OCI-LY7 (cell line): ENCODE results near the gene SPRED2. TPM values are rescaled to one million over a fixed set of nuclear protein-coding genes. Genes with fewer than 3 reads are reported as not detected.
"Not testable (repeated sequence)": the region's sequence is repeated elsewhere in the genome, so short reads cannot be mapped to it uniquely, and the experiment has no call there.

ENCODE experiments used
- BruUV-seq: library from RNA; stranded (reverse); fragments of 400-500 nt; replicated peaks from 2 replicates; lab custom pipeline; 2021; lab: Mats Ljungman, UMichigan
- CTCF ChIA-PET: fragments of 300-600 bp; sonication (Branson Sonifier 250); formaldehyde crosslinking; loops from one replicate; lab custom pipeline; 2022; ENCODE audit warnings: antibody characterized with exemption; ENCODE audit not compliant: unreplicated experiment; lab: Charles Lee
- POLR2A ChIA-PET: fragments of 300-600 bp; sonication (Branson Sonifier 250); formaldehyde crosslinking; loops from one replicate; lab custom pipeline; 2022; ENCODE audit warnings: antibody characterized with exemption; lab: Charles Lee
- DNase-seq: peaks from one replicate; pipeline ENCODE4 v3.0.0-alpha.2; 2015; ENCODE audit warnings: low spot score
- H2AFZ ChIP-seq: fragments of 200-600 bp; sonication (generic), shearing (Covaris generic); 2 replicates; pipeline ENCODE4 v1.6.1; 2014; ENCODE audit warnings: mild to moderate bottlenecking, antibody characterized with exemption, low read length, moderate library complexity
- H3K27ac ChIP-seq: fragments of 200-600 bp; sonication (generic); 2 replicates; pipeline ENCODE4 v1.5.1; 2014; ENCODE audit warnings: mixed run types, low read depth, mild to moderate bottlenecking, moderate library complexity, low read length, inconsistent platforms; ENCODE audit not compliant: poor library complexity, severe bottlenecking
- H3K36me3 ChIP-seq: fragments of 200-600 bp; sonication (generic); 2 replicates; pipeline ENCODE4 v1.6.1; 2014; ENCODE audit warnings: mild to moderate bottlenecking, antibody characterized with exemption, low read length, moderate library complexity, mixed read lengths; ENCODE audit not compliant: insufficient read depth
- H3K4me1 ChIP-seq: fragments of 200-600 bp; sonication (generic); 2 replicates; pipeline ENCODE4 v1.5.1; 2014; ENCODE audit warnings: mild to moderate bottlenecking, low read length; ENCODE audit not compliant: insufficient read depth, poor library complexity, severe bottlenecking
- H3K4me2 ChIP-seq: fragments of 200-600 bp; sonication (generic); 2 replicates; pipeline ENCODE4 v1.6.1; 2014; ENCODE audit warnings: mild to moderate bottlenecking, low read length
- H3K4me3 ChIP-seq: fragments of 200-600 bp; sonication (generic); 2 replicates; pipeline ENCODE4 v1.5.1; 2014; ENCODE audit warnings: mild to moderate bottlenecking, low read depth, low read length; ENCODE audit not compliant: poor library complexity, severe bottlenecking
- H3K79me2 ChIP-seq: fragments of 200-600 bp; sonication (generic); 2 replicates; pipeline ENCODE4 v1.6.1; 2016; ENCODE audit warnings: low read depth, mild to moderate bottlenecking, low read length, moderate library complexity, mixed read lengths; ENCODE audit not compliant: insufficient read depth
- H3K9me2 ChIP-seq: fragments of 200-600 bp; sonication (generic); 2 replicates; pipeline ENCODE4 v1.6.1; 2016; ENCODE audit warnings: mild to moderate bottlenecking, low read length, mixed read lengths; ENCODE audit not compliant: insufficient read depth
- H3K9me3 ChIP-seq: fragments of 200-600 bp; sonication (generic); 2 replicates; pipeline ENCODE4 v1.6.1; 2014; ENCODE audit warnings: mild to moderate bottlenecking, mixed run types, low read length, mixed read lengths
- H4K20me1 ChIP-seq: fragments of 200-600 bp; sonication (generic); 2 replicates; pipeline ENCODE4 v1.6.1; 2014; ENCODE audit warnings: mild to moderate bottlenecking, antibody characterized with exemption, low read length, moderate library complexity, mixed read lengths; ENCODE audit not compliant: insufficient read depth
- CTCF ChIP-seq: fragments of 200-600 bp; sonication (generic); conservative IDR thresholded peaks from 2 replicates; pipeline ENCODE4 v1.5.1; 2014; ENCODE audit warnings: mild to moderate bottlenecking, antibody characterized with exemption, low read length, moderate library complexity, mixed read lengths
- EZH2phosphoT487 ChIP-seq: fragments of 200-600 bp; sonication (generic); IDR thresholded peaks from 2 replicates; pipeline ENCODE4 v1.6.1; 2018; ENCODE audit warnings: low read depth, borderline replicate concordance, mild to moderate bottlenecking, mixed run types, antibody characterized with exemption, low read length, moderate library complexity, mixed read lengths
- intact Hi-C: fragments of 100-400 bp; cut with micrococcal nuclease; formaldehyde crosslinking; loops from one replicate; pipeline ENCODE4 v1.10.0; 2022; ENCODE audit not compliant: unreplicated experiment
- total RNA-seq, 2 experiments: library from RNA; depleted of rRNA in 1 of 2; stranded (reverse); fragments of >200 nt in 1 of 2; shearing (Covaris generic) in 1 of 2; gene quantifications; 2 replicates each; pipeline ENCODE4 v1.2.3, GENCODE V29; 2014 to 2022

Gene SPRED2
- total RNA-seq, 2 experiments from 2014 or later, result 8.0 to 49.1 TPM

DNA sequence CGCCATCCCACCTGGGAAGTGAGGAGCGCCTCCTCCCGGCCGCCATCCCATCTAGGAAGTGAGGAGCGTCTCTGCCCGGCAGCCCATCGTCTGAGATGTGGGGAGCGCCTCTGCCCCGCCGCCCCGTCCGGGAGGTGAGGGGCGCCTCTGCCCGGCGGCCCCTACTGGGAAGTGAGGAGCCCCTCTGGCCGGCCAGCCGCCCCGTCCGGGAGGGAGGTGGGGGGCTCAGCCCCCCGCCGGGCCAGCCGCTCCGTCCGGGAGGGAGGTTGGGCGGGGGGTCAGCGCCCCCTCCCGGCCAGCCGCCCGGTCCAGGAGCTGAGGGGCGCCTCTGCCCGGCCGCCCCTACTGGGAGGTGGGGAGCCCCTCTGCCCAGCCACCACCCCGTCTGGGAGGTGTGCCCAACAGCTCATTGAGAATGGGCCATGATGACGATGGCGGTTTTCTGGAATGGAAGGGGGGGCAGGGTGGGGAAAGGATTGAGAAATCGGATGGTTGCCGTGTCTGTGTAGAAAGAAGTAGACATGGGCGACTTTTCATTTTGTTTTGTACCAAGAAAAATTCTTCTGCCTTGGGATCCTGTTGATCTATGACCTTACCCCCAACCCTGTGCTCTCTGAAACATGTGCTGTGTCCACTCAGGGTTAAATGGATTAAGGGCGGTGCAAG, 93.4 kb downstream of the SPRED2 start:
- CTCF ChIA-PET, H3K4me2 ChIP-seq, H4K20me1 ChIP-seq, H3K27ac ChIP-seq, H3K9me3 ChIP-seq, H3K4me1 ChIP-seq, H3K4me3 ChIP-seq, H3K9me2 ChIP-seq, intact Hi-C loops, DNase-seq, BruUV-seq, H2AFZ ChIP-seq, H3K79me2 ChIP-seq: not testable (repeated sequence)
- POLR2A ChIA-PET, result interaction anchor here (0.7 kb wide), 1 partner anchor 25 kb away, joined by 3 read pairs; no protein-coding TSS in a partner anchor
- H3K36me3 ChIP-seq, result peaks cover 49% of the 10 kb centered on the region

DNA sequence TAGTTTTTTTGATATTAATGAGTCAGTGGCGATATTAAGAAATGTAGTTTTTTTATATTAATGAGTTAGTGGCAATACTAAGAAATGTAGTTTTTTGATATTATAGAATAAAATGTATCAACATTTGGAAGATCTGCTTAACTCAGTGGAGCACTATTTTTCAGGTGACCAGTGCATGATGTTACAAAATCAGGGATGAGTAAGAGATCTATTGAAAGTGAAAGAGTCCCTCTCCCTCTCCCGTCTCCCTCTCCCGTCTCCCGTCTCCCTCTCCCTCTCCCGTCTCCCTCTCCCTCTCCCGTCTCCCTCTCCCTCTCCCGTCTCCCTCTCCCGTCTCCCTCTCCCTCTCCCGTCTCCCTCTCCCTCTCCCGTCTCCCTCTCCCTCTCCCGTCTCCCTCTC, 94.5 kb downstream of the SPRED2 start:
- intact Hi-C loops, H3K27ac ChIP-seq, H4K20me1 ChIP-seq, H3K4me2 ChIP-seq, POLR2A ChIA-PET, CTCF ChIA-PET, H3K4me3 ChIP-seq, H3K4me1 ChIP-seq, BruUV-seq, DNase-seq, H2AFZ ChIP-seq, H3K9me3 ChIP-seq, H3K9me2 ChIP-seq, H3K79me2 ChIP-seq: not testable (repeated sequence)
- H3K36me3 ChIP-seq, result peaks cover 45% of the 10 kb centered on the region

DNA sequence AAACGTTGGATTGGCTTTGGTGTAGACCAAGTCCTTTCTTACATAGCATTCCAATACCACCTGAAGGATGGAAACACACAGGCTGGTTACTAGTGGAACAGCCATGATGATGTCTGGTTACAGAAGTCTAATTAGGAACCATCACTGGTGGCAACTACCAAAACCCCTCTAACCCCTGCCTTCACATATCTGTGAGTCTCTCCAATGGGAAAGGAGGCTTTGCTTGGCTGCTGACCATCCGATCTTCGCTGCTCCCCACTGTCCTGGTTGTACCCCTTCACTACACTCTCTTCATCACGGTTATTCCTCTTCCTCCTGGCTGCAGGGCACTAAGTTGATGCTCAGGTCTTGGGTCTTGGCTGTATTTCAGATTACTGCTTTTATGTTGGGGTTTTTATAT, 97.7 kb downstream of the SPRED2 start:
- no peak overlapping the region for H3K4me2 ChIP-seq
- H3K79me2 ChIP-seq, result no peaks in the 10 kb centered on the region
- no peaks in the 10 kb centered on the region for H3K9me3 ChIP-seq
- H2AFZ ChIP-seq, result no peak overlapping the region
- no peak for DNase-seq
- H3K4me3 ChIP-seq, result no peak overlapping the region
- H3K4me1 ChIP-seq, result no peaks in the 10 kb centered on the region
- H3K9me2 ChIP-seq, result no peaks in the 10 kb centered on the region
- intact Hi-C loops, result no loop called here
- TF ChIP-seq EZH2phosphoT487 (no peak), CTCF (no peak)
- no peak overlapping the region for H3K27ac ChIP-seq
- H3K36me3 ChIP-seq, result peaks cover 45% of the 10 kb centered on the region
- BruUV-seq, result no TSS peak
- ChIA-PET POLR2A (no interaction called here), CTCF (no interaction called here)
- H4K20me1 ChIP-seq, result no peaks in the 10 kb centered on the region
